Osteocyte (in vitro differentiated cells): ENCODE data around the gene GATAD2B. TPM values are rescaled to one million over a fixed set of nuclear protein-coding genes. Genes with fewer than 3 reads are reported as not detected.

Source experiments
- DNase-seq: peaks from one replicate; pipeline ENCODE4 v3.0.0; 2021; ENCODE audit warnings: mixed read lengths; ENCODE audit not compliant: unreplicated experiment; ENCODE audit errors: extremely low spot score
- H3K27ac Mint-ChIP-seq: one replicate; pipeline ENCODE4 v1.8.0; 2021; ENCODE audit warnings: mild to moderate bottlenecking, mixed read lengths; ENCODE audit not compliant: unreplicated experiment
- H3K27me3 Mint-ChIP-seq: one replicate; pipeline ENCODE4 v1.8.0; 2021; ENCODE audit warnings: mixed read lengths; ENCODE audit not compliant: unreplicated experiment
- H3K36me3 Mint-ChIP-seq: one replicate; pipeline ENCODE4 v1.8.0; 2021; ENCODE audit warnings: mixed read lengths; ENCODE audit not compliant: unreplicated experiment
- H3K4me1 Mint-ChIP-seq: one replicate; pipeline ENCODE4 v1.8.0; 2021; ENCODE audit warnings: mixed read lengths; ENCODE audit not compliant: unreplicated experiment
- H3K4me3 Mint-ChIP-seq: one replicate; pipeline ENCODE4 v1.8.0; 2021; ENCODE audit warnings: mild to moderate bottlenecking, moderate library complexity, mixed read lengths; ENCODE audit not compliant: unreplicated experiment
- H3K9me3 Mint-ChIP-seq: one replicate; pipeline ENCODE4 v1.8.0; 2021; ENCODE audit warnings: mixed read lengths; ENCODE audit not compliant: unreplicated experiment
- total RNA-seq: library from RNA; stranded (reverse); gene quantifications from 2 replicates; pipeline ENCODE4 v1.2.1, GENCODE V29; 2021
- TF ChIP-seq, protein P1 (sequence below): fragments of 200-600 bp; sonication (generic); IDR thresholded peaks from 2 replicates; pipeline ENCODE4 v1.5.0; 2021; ENCODE audit warnings: antibody characterized with exemption, mild to moderate bottlenecking, moderate library complexity

Gene GATAD2B
- total RNA-seq, 1 donor from 2014 or later, result 66.7 TPM

DNA sequence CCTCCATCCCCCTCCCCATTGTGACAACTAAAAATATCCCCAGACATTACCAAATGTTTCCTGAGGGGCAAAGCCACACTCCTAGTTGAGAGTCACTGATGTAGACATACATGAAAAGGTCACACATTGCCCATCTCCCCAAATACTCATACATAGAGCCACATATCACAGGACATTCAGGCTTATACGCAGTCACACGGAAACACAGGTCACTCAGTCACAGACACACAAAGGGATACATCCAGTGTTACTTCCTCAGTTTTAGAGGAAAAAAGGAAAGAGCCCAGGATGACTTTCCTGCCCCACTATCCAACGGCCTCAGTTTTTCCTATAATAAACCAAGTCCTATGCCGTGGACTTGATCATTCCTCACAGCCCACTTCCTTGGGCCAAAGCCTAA, 38.6 kb upstream of the GATAD2B start:
- H3K4me1 Mint-ChIP-seq, result peaks cover 65% of the 10 kb centered on the region

GRCh38 chr1:153960206-153960605, 37.4 kb upstream of the GATAD2B start:
- Mint-ChIP-seq H3K9me3 (no peaks in the 10 kb centered on the region), H3K27ac (peak overlapping the region; percentile 50), H3K36me3 (peaks cover 7% of the 10 kb centered on the region), H3K27me3 (no peaks in the 10 kb centered on the region), H3K4me3 (no peak overlapping the region), H3K4me1 (peaks cover 61% of the 10 kb centered on the region)
- DNase-seq, result no peak
- TF ChIP-seq, protein P1, sequence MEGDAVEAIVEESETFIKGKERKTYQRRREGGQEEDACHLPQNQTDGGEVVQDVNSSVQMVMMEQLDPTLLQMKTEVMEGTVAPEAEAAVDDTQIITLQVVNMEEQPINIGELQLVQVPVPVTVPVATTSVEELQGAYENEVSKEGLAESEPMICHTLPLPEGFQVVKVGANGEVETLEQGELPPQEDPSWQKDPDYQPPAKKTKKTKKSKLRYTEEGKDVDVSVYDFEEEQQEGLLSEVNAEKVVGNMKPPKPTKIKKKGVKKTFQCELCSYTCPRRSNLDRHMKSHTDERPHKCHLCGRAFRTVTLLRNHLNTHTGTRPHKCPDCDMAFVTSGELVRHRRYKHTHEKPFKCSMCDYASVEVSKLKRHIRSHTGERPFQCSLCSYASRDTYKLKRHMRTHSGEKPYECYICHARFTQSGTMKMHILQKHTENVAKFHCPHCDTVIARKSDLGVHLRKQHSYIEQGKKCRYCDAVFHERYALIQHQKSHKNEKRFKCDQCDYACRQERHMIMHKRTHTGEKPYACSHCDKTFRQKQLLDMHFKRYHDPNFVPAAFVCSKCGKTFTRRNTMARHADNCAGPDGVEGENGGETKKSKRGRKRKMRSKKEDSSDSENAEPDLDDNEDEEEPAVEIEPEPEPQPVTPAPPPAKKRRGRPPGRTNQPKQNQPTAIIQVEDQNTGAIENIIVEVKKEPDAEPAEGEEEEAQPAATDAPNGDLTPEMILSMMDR, result no peak

More for the DNA sequence above, 38.6 kb upstream of the GATAD2B start:
- H3K9me3 Mint-ChIP-seq, result no peaks in the 10 kb centered on the region
- no peaks in the 10 kb centered on the region for H3K27me3 Mint-ChIP-seq
- H3K27ac Mint-ChIP-seq, result peak overlapping the region; percentile 92
- peak overlapping the region; percentile 85 for H3K4me3 Mint-ChIP-seq
- peaks cover 7% of the 10 kb centered on the region for H3K36me3 Mint-ChIP-seq
- no peak for DNase-seq
- TF ChIP-seq, protein P1, result no peak

GRCh38 chr1:153959454-153959853, 36.7 kb upstream of the GATAD2B start:
- Mint-ChIP-seq H3K36me3 (peaks cover 9% of the 10 kb centered on the region), H3K4me3 (no peak overlapping the region), H3K27me3 (no peaks in the 10 kb centered on the region), H3K9me3 (no peaks in the 10 kb centered on the region), H3K4me1 (peaks cover 58% of the 10 kb centered on the region), H3K27ac (peak overlapping the region; percentile 96)
- TF ChIP-seq, protein P1, result no peak
- DNase-seq, result no peak

DNA sequence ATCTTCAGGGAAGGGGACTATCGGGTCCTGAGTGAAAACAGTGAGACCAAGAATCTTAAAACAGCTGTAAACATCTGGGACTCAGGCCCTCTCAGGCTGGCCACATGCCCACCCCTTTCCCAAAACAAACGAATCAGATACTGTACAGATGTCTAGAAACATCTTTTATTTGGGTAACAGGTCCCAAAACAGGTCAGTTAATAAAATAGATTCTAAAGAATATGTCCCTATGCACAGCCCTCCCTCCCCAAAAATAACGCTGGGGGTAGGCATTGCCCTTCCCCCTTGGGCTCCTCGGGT, 36.1 kb upstream of the GATAD2B start:
- Mint-ChIP-seq H3K9me3 (no peaks in the 10 kb centered on the region), H3K27me3 (no peaks in the 10 kb centered on the region), H3K4me1 (peaks cover 52% of the 10 kb centered on the region), H3K27ac (peak overlapping the region; percentile 96), H3K36me3 (peaks cover 14% of the 10 kb centered on the region), H3K4me3 (peak overlapping the region; percentile 96)
- TF ChIP-seq, protein P1, result no peak
- DNase-seq, result no peak

- Mint-ChIP-seq H3K27ac (peak within 1 kb of the TSS; percentile 96), H3K36me3 (peaks cover 14% of the 10 kb centered on the region), H3K27me3 (no peaks in the 10 kb centered on the region), H3K4me3 (peak within 1 kb of the TSS; percentile 96), H3K4me1 (peaks cover 48% of the 10 kb centered on the region), H3K9me3 (no peaks in the 10 kb centered on the region)
- DNase-seq, result peak; percentile 99
- TF ChIP-seq, protein P1, result no peak
These were observed 35.6 kb upstream of the GATAD2B start, which contains the start of gene CRTC2 for GRCh38 chr1:153958111-153958960. Gene CRTC2 (minus strand): TSS chr1:153958612. CDS start chr1:153958497, 115 bp downstream.
